SK-N-SH (cell line): ENCODE measurements around the gene TRIM66. TPM values are rescaled to one million over a fixed set of nuclear protein-coding genes. Genes with fewer than 3 reads are reported as not detected.

Experiments
- CTCF ChIA-PET: fragments of 300-600, 350-600 bp; formaldehyde crosslinking; extraction: SDS; loops from one replicate; lab custom pipeline; 2021; lab: Yijun Ruan, JAX
- POLR2A ChIA-PET: fragments of 350-600 bp; sonication (Branson Sonifier 250); formaldehyde crosslinking; extraction: SDS; loops from one replicate; lab custom pipeline; 2020; ENCODE audit warnings: antibody characterized with exemption, inconsistent platforms; lab: Yijun Ruan, JAX
- DNase-seq: peaks from one replicate; pipeline ENCODE4 v3.0.0; 2012
- H2AFZ ChIP-seq: fragments of 200-600 bp; sonication (generic); 2 replicates; pipeline ENCODE4 v1.8.1; 2016; ENCODE audit warnings: antibody characterized with exemption, mild to moderate bottlenecking, low read depth
- H3F3A ChIP-seq: fragments of 200-600 bp; sonication (generic); replicated peaks from 2 replicates; pipeline ENCODE3; 2016; ENCODE audit warnings: antibody characterized with exemption, mild to moderate bottlenecking; ENCODE audit not compliant: insufficient read depth
- H3K27ac ChIP-seq, 2 experiments: fragments of 200-500 bp in 1 of 2; fragments of 200-600 bp in 1 of 2; sonication (Bioruptor generic) in 1 of 2; sonication (generic), shearing (Covaris generic) in 1 of 2; 2 replicates each; pipeline versions ENCODE4 v1.5.1 to v1.6.1; 2014 to 2016; ENCODE audit warnings: low read depth in 2 of 2, inconsistent platforms in 1 of 2, low read length in 1 of 2, mild to moderate bottlenecking in 1 of 2, mixed read lengths in 1 of 2
- H3K27me3 ChIP-seq: fragments of 200-600 bp; sonication (generic), shearing (Covaris generic); 2 replicates; pipeline ENCODE4 v1.6.1; 2016; ENCODE audit warnings: mixed run types; ENCODE audit not compliant: insufficient read depth
- H3K36me3 ChIP-seq, 2 experiments: fragments of 200-500 bp in 1 of 2; fragments of 200-600 bp in 1 of 2; sonication (Bioruptor generic) in 1 of 2; sonication (generic) in 1 of 2; replicated peaks in 1 of 2; 2 replicates each; pipeline versions ENCODE3 to v1.5.1; 2014 to 2016; ENCODE audit warnings: low read length in 1 of 2, mild to moderate bottlenecking in 1 of 2; ENCODE audit not compliant: insufficient read depth in 2 of 2, control insufficient read depth in 1 of 2
- H3K4me1 ChIP-seq, 2 experiments: fragments of 200-500 bp in 1 of 2; fragments of 200-600 bp in 1 of 2; sonication (Bioruptor generic) in 1 of 2; sonication (generic), shearing (Covaris generic) in 1 of 2; 2 replicates each; pipeline versions ENCODE4 v1.5.1 to v1.6.1; 2014 to 2016; ENCODE audit warnings: low read depth in 1 of 2, low read length in 1 of 2, mixed run types in 1 of 2; ENCODE audit not compliant: insufficient read depth in 2 of 2, control insufficient read depth in 1 of 2
- H3K4me2 ChIP-seq: fragments of 200-600 bp; sonication (generic), shearing (Covaris generic); 2 replicates; pipeline ENCODE4 v1.6.1; 2017; ENCODE audit warnings: mixed run types
- H3K4me3 ChIP-seq, 2 experiments: fragments of 200-500 bp in 1 of 2; fragments of 200-600 bp in 1 of 2; sonication (Bioruptor generic) in 1 of 2; sonication (generic), shearing (Covaris generic) in 1 of 2; 2 replicates each; pipeline versions ENCODE4 v1.5.1 to v1.8.1; 2014 to 2016; ENCODE audit warnings: low read depth in 2 of 2, inconsistent platforms in 1 of 2, low read length in 1 of 2, mild to moderate bottlenecking in 1 of 2, mixed read lengths in 1 of 2, moderate library complexity in 1 of 2
- H3K79me2 ChIP-seq: fragments of 200-600 bp; sonication (generic); 2 replicates; pipeline ENCODE4 v1.8.1; 2017; ENCODE audit warnings: mild to moderate bottlenecking; ENCODE audit not compliant: insufficient read depth
- H3K9ac ChIP-seq: fragments of 200-600 bp; sonication (generic); 2 replicates; pipeline ENCODE4 v1.6.1; 2017; ENCODE audit warnings: mixed run types
- H3K9me2 ChIP-seq: fragments of 200-600 bp; sonication (generic); 2 replicates; pipeline ENCODE4 v1.6.1; 2017; ENCODE audit warnings: mixed run types
- H3K9me3 ChIP-seq: fragments of 200-600 bp; sonication (generic); 2 replicates; pipeline ENCODE4 v1.6.1; 2017; ENCODE audit warnings: mixed run types, mild to moderate bottlenecking, moderate library complexity
- H4K20me1 ChIP-seq: fragments of 200-600 bp; sonication (generic); 2 replicates; pipeline ENCODE4 v1.6.1; 2017; ENCODE audit warnings: mild to moderate bottlenecking, mixed run types; ENCODE audit not compliant: insufficient read depth
- ELF1 ChIP-seq: IDR thresholded peaks from 2 replicates; pipeline ENCODE4 v1.4.0; 2012
- EZH2phosphoT487 ChIP-seq: fragments of 200-600 bp; sonication (generic); IDR thresholded peaks from 2 replicates; pipeline ENCODE4 v1.6.1; 2017; ENCODE audit warnings: low read depth, mixed run types, mild to moderate bottlenecking, antibody characterized with exemption, moderate library complexity, borderline replicate concordance
- GABPA ChIP-seq: IDR thresholded peaks from 2 replicates; pipeline ENCODE4 v1.4.0; 2012; ENCODE audit warnings: low read depth, mild to moderate bottlenecking
- MXI1 ChIP-seq: IDR thresholded peaks from 2 replicates; pipeline ENCODE4 v1.6.1; 2012; ENCODE audit warnings: mild to moderate bottlenecking, low read depth, low read length, improper control_type of control experiment
- NFIC ChIP-seq: IDR thresholded peaks from 2 replicates; pipeline ENCODE4 v1.4.0; 2012; ENCODE audit warnings: borderline replicate concordance
- RAD21 ChIP-seq: IDR thresholded peaks from 2 replicates; pipeline ENCODE4 v1.6.1; 2012; ENCODE audit warnings: mild to moderate bottlenecking, low read length
- RFX5 ChIP-seq: IDR thresholded peaks from 2 replicates; pipeline ENCODE4 v1.6.1; 2012; ENCODE audit warnings: mild to moderate bottlenecking, improper control_type of control experiment, low read length
- RXRA ChIP-seq: IDR thresholded peaks from 2 replicates; pipeline ENCODE4 v1.4.0; 2012; ENCODE audit warnings: low read depth, mild to moderate bottlenecking, borderline replicate concordance
- SIN3A ChIP-seq: IDR thresholded peaks from 2 replicates; pipeline ENCODE4 v1.6.1; 2012; ENCODE audit warnings: low read depth, mild to moderate bottlenecking, low read length, moderate library complexity, borderline replicate concordance
- TCF12 ChIP-seq: IDR thresholded peaks from 2 replicates; pipeline ENCODE4 v1.4.0; 2012
- TEAD4 ChIP-seq: IDR thresholded peaks from 2 replicates; pipeline ENCODE4 v1.4.0; 2012; ENCODE audit warnings: mild to moderate bottlenecking, borderline replicate concordance; ENCODE audit not compliant: insufficient read depth
- YY1 ChIP-seq: IDR thresholded peaks from 2 replicates; pipeline ENCODE4 v1.4.0; 2012; ENCODE audit warnings: low read depth, mild to moderate bottlenecking
- WGBS: methylation state at CpG from one replicate; pipeline ENCODE4 v1.1.6; 2017; ENCODE audit warnings: low lambda C conversion rate; 5-methylcytosine and 5-hydroxymethylcytosine counted together
- polyA plus RNA-seq, 3 experiments: library from polyadenylated mRNA; depleted of rRNA; stranded (reverse); fragments of >200 nt; gene quantifications; 2 replicates each; pipeline ENCODE4 v1.2.3, GENCODE V29; 2012
- TF ChIP-seq, protein P1 (sequence below): IDR thresholded peaks from 2 replicates; pipeline ENCODE4 v1.4.0; 2012; ENCODE audit warnings: low read depth, borderline replicate concordance
- TF ChIP-seq, protein P2 (sequence below): fragments of 150-350 bp; IDR thresholded peaks from 2 replicates; pipeline ENCODE4 v1.6.1; 2016; ENCODE audit warnings: mild to moderate bottlenecking, low read depth, low read length
- TF ChIP-seq, protein P3 (sequence below): IDR thresholded peaks from 2 replicates; pipeline ENCODE4; 2012

TRIM66 gene
- polyA plus RNA-seq, 1 of the 3 experiments (the other 2 are of a cell fraction) = 6.4 TPM

DNA sequence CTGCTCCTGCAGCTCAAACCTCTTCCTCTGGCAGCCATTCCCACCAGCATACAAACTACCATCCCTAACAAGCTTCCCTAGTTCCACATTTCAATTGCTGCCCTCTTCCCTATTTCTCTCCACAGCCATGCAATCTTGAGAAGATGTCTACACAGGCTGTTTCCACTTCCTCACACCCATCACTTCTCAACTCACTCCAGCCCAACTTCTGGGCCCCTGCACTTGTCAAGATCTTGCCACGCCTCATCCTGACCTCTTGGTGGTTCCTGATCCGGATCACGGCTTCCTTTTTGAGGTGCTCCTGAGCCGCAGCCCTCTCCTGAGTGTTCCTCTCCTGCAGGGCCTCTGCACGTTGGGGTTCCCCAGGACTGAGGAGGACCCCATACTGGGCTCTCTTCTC lies 22.7 kb upstream of the TRIM66 start:
- POLR2A ChIA-PET = no interaction called here

DNA sequence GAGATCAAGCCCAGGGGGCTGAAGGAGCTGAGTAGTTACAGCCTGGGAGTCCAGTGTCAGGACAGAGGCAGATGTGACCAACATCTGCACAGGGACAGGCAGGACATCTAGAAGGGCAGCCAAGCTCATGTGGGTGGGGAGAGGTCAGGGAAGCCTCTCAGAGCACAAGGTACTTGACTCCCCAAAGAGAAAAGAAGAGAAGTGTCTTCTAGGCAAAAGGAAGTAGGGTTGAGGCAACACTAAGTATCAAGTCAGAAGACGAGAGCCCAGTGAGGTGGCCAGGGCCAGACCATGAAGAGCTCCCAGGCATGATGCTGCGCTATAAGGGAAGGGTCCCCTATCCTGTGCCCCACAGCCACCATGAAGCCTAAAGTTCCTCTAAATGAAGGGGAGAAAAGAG lies 21.7 kb upstream of the TRIM66 start:
- POLR2A ChIA-PET = interaction anchor here (1.1 kb wide), 1 partner anchor 16 kb away, joined by 3 read pairs; no protein-coding TSS in a partner anchor
- Histone ChIP-seq H3K27ac (no peak overlapping the region), H4K20me1 (no peaks in the 10 kb centered on the region), H3K9ac (no peak overlapping the region), H3K27me3 (no peaks in the 10 kb centered on the region), H3K36me3 (peaks cover 28 to 39% of the 10 kb centered on the region in 2 experiments), H3K79me2 (peaks cover 6% of the 10 kb centered on the region; the same call in 1 of the 2 replicates), H3K9me3 (no peaks in the 10 kb centered on the region), H3K9me2 (no peaks in the 10 kb centered on the region), H3K4me3 (no peak overlapping the region), H3K4me1 (peaks cover 18 to 19% of the 10 kb centered on the region in 2 experiments; a peak in 3 of 4 replicates), H3K4me2 (no peak overlapping the region), H2AFZ (no peak overlapping the region), H3F3A (no peaks in the 10 kb centered on the region)
- TF ChIP-seq, protein P1, sequence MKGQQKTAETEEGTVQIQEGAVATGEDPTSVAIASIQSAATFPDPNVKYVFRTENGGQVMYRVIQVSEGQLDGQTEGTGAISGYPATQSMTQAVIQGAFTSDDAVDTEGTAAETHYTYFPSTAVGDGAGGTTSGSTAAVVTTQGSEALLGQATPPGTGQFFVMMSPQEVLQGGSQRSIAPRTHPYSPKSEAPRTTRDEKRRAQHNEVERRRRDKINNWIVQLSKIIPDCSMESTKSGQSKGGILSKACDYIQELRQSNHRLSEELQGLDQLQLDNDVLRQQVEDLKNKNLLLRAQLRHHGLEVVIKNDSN = no peak
- TF ChIP-seq RAD21 (no peak), EZH2phosphoT487 (no peak), MXI1 (no peak), RFX5 (no peak), TCF12 (no peak), TEAD4 (no peak), RXRA (no peak), NFIC (no peak)
- TF ChIP-seq, protein P2, sequence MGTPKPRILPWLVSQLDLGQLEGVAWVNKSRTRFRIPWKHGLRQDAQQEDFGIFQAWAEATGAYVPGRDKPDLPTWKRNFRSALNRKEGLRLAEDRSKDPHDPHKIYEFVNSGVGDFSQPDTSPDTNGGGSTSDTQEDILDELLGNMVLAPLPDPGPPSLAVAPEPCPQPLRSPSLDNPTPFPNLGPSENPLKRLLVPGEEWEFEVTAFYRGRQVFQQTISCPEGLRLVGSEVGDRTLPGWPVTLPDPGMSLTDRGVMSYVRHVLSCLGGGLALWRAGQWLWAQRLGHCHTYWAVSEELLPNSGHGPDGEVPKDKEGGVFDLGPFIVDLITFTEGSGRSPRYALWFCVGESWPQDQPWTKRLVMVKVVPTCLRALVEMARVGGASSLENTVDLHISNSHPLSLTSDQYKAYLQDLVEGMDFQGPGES = no peak
- DNase-seq = no peak
- 100% methylated on average over 2 of the region's 2 CpGs for WGBS
- CTCF ChIA-PET = interaction anchor here (0.9 kb wide), 1 partner anchor 433 kb away, joined by 3 read pairs; no protein-coding TSS in a partner anchor

More for the DNA sequence above, 22.7 kb upstream of the TRIM66 start:
- no peak overlapping the region for H3K4me2 ChIP-seq
- no peaks in the 10 kb centered on the region for H3K27me3 ChIP-seq
- H3K27ac ChIP-seq = no peak overlapping the region
- H3K9ac ChIP-seq = no peak overlapping the region
- H3K79me2 ChIP-seq = no peaks in the 10 kb centered on the region; the same call in 1 of the 2 replicates
- H3K9me2 ChIP-seq = no peaks in the 10 kb centered on the region
- H3K4me1 ChIP-seq = peaks cover 9 to 27% of the 10 kb centered on the region in 2 experiments; a peak in 3 of 4 replicates
- no peaks in the 10 kb centered on the region for H3K9me3 ChIP-seq
- no peaks in the 10 kb centered on the region for H4K20me1 ChIP-seq
- H2AFZ ChIP-seq = no peak overlapping the region
- 98% methylated on average over 5 of the region's 5 CpGs for WGBS
- TF ChIP-seq, protein P3, sequence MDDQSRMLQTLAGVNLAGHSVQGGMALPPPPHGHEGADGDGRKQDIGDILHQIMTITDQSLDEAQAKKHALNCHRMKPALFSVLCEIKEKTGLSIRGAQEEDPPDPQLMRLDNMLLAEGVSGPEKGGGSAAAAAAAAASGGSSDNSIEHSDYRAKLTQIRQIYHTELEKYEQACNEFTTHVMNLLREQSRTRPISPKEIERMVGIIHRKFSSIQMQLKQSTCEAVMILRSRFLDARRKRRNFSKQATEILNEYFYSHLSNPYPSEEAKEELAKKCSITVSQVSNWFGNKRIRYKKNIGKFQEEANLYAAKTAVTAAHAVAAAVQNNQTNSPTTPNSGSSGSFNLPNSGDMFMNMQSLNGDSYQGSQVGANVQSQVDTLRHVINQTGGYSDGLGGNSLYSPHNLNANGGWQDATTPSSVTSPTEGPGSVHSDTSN = no peak
- TF ChIP-seq YY1 (no peak), ELF1 (no peak), SIN3A (no peak), GABPA (no peak), RFX5 (no peak), TCF12 (no peak)
- no peaks in the 10 kb centered on the region for H3F3A ChIP-seq
- DNase-seq = no peak
- no peak overlapping the region for H3K4me3 ChIP-seq
- peaks cover 28 to 31% of the 10 kb centered on the region in 2 experiments for H3K36me3 ChIP-seq
- CTCF ChIA-PET = no interaction called here
